ENCODE results near the gene TMEM150A. TPM values are rescaled to one million over a fixed set of nuclear protein-coding genes. Genes with fewer than 3 reads are reported as not detected.

TMEM150A gene
- total RNA-seq, 1 donor from 2014 or later = 15.0 TPM

DNA sequence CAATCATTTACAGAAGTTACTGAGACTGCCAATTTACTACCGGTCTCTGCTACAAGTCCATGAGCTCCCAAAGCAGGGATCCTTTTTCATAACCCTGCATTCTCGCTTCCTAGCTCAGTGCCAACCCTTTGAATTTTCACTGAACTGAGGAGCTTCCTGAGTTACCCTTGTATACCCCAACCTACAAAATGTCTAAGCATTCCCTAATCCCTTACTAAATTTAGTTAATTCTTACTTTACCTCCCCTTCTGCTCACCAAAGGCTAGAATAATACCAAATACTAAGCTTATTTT lies 53.9 kb downstream of the TMEM150A start:
- Mint-ChIP-seq H3K4me3 (no peak overlapping the region), H3K27ac (no peak overlapping the region), H3K4me1 (peaks cover 9% of the 10 kb centered on the region), H3K27me3 (no peaks in the 10 kb centered on the region), H3K9me3 (no peaks in the 10 kb centered on the region), H3K36me3 (ENCODE audit: low read depth) (peaks cover 88% of the 10 kb centered on the region)
- ChIA-PET CTCF (interaction anchor here (1.1 to 4.5 kb wide), 3 partner anchors 9 to 157 kb away, joined by 3 to 105 read pairs (median 19); partner anchors contain the start of gene SH2D6), POLR2A (interaction anchor here (0.6 to 2.2 kb wide), 6 partner anchors 9 to 157 kb away, joined by 3 to 21 read pairs (median 4); partner anchors contain the start of gene MAT2A)
- DNase-seq = no peak
- intact Hi-C loops (cut with micrococcal nuclease) = no loop called here
- TF ChIP-seq, protein P1, sequence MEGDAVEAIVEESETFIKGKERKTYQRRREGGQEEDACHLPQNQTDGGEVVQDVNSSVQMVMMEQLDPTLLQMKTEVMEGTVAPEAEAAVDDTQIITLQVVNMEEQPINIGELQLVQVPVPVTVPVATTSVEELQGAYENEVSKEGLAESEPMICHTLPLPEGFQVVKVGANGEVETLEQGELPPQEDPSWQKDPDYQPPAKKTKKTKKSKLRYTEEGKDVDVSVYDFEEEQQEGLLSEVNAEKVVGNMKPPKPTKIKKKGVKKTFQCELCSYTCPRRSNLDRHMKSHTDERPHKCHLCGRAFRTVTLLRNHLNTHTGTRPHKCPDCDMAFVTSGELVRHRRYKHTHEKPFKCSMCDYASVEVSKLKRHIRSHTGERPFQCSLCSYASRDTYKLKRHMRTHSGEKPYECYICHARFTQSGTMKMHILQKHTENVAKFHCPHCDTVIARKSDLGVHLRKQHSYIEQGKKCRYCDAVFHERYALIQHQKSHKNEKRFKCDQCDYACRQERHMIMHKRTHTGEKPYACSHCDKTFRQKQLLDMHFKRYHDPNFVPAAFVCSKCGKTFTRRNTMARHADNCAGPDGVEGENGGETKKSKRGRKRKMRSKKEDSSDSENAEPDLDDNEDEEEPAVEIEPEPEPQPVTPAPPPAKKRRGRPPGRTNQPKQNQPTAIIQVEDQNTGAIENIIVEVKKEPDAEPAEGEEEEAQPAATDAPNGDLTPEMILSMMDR (IDR thresholded peaks at IDR 0.05) = no peak
- ATAC-seq (ENCODE audit: low read depth) = no peak

Other genes starting within 250 kb of the TMEM150A start
- gene RETSAT, start 248.2 kb downstream of the TMEM150A start, total RNA-seq = 16.9 and 17.1 TPM in 2 replicates
- 19.2 and 25.4 TPM in 2 replicates for gene ELMOD3, start 247.9 kb downstream of the TMEM150A start, total RNA-seq
- 208 and 213 TPM in 2 replicates for gene CAPG, start 192.3 kb downstream of the TMEM150A start, total RNA-seq
- gene SH2D6, start 184.0 kb downstream of the TMEM150A start, total RNA-seq = 0.83 and 1.6 TPM in 2 replicates
- gene MAT2A, start 63.5 kb downstream of the TMEM150A start, total RNA-seq = 228 and 265 TPM in 2 replicates
- gene GGCX, start 41.2 kb downstream of the TMEM150A start, total RNA-seq = 30.0 and 30.7 TPM in 2 replicates
- 128 and 145 TPM in 2 replicates for gene VAMP8, start 25.1 kb downstream of the TMEM150A start, total RNA-seq
- gene VAMP5, start 18.3 kb downstream of the TMEM150A start, total RNA-seq = 8.8 and 11.4 TPM in 2 replicates
- 104 and 108 TPM in 2 replicates for gene RNF181, start 7.0 kb downstream of the TMEM150A start, total RNA-seq
- 49.7 and 61.5 TPM in 2 replicates for gene C2orf68, start 9.4 kb upstream of the TMEM150A start, total RNA-seq
- 57.8 and 64.1 TPM in 2 replicates for gene USP39, start 13.5 kb upstream of the TMEM150A start, total RNA-seq
- gene SFTPB, start 65.5 kb upstream of the TMEM150A start, total RNA-seq = 0.05 TPM in 1 of 2 replicates, not detected in the other
- 1.8 and 2.3 TPM in 2 replicates for gene GNLY, start 91.7 kb upstream of the TMEM150A start, total RNA-seq
- not detected in 2 replicates for gene ATOH8, start 151.3 kb upstream of the TMEM150A start, total RNA-seq